ENCODE results near the gene LAMA2. TPM values are rescaled to one million over a fixed set of nuclear protein-coding genes. Genes with fewer than 3 reads are reported as not detected.
A peak's percentile ranks its signal among the peaks of the same experiment; 100 is the strongest.

Gene LAMA2
- total RNA-seq, 3 donors from 2014 or later (not counting 1 experiment from before 2014, with no cell fraction given) = 2.1 to 5.3 (median 3.6) TPM

GRCh38 chr6:129243377-129243776, 360.4 kb downstream of the LAMA2 start:
- peaks cover 10 to 51% of the 10 kb centered on the region in 2 donors for H3K27me3 Mint-ChIP-seq (ENCODE audit: low read depth in 2 of 2)
- WGBS (ENCODE audit: insufficient coverage) = 84% methylated on average over 2 of the region's 2 CpGs
- no peak overlapping the region for H3K27ac Mint-ChIP-seq
- no peaks in the 10 kb centered on the region for H3K9me3 ChIP-seq (ENCODE audit: control insufficient read depth, insufficient read depth, low read length)
- no peaks in the 10 kb centered on the region for H3K36me3 ChIP-seq (ENCODE audit: control insufficient read depth, insufficient read depth, low read length)
- H3K4me1 Mint-ChIP-seq = no peaks in the 10 kb centered on the region
- intact Hi-C loops (cut with micrococcal nuclease) = no loop called here
- H3K4me3 Mint-ChIP-seq = no peak overlapping the region
- no peak overlapping the region for H3K4me3 ChIP-seq (ENCODE audit: low read length)
- DNase-seq = no peak
- ATAC-seq = no peak
- no peak overlapping the region for H3K27ac ChIP-seq (ENCODE audit: low read length)
- TF ChIP-seq CTCF (IDR thresholded peaks at IDR 0.05) = no peak
- no peaks in the 10 kb centered on the region for H3K36me3 Mint-ChIP-seq
- H3K4me1 ChIP-seq (ENCODE audit: control insufficient read depth, insufficient read depth, low read length) = no peaks in the 10 kb centered on the region
- peaks cover 8% of the 10 kb centered on the region for H3K27me3 ChIP-seq (ENCODE audit: control insufficient read depth, insufficient read depth, low read length)
- H3K9me3 Mint-ChIP-seq = no peaks in the 10 kb centered on the region

DNA sequence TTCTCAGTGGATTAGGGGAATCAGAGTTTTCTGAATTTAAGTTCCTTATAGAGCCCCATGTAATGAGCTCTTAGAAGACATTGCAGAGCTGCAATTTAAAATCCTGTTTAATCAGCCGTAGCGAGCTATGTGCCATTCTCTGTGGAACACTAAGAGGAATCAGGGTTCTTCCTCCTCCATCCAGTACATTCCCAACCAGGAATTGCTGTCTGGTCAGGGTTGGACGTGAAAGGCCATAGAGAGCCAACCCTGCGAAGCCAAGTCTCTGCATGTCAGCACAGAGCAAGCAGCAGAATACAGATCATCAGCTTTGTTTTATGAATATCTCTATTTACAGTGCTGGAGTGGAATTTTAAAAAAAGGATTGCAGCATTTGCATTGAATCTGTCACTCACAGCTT, 366.0 kb downstream of the LAMA2 start:
- no peaks in the 10 kb centered on the region for H3K9me3 Mint-ChIP-seq
- H3K36me3 ChIP-seq (ENCODE audit: control insufficient read depth, insufficient read depth, low read length) = no peaks in the 10 kb centered on the region
- no peak for ATAC-seq
- peaks cover 18% of the 10 kb centered on the region for H3K27me3 ChIP-seq (ENCODE audit: control insufficient read depth, insufficient read depth, low read length)
- no peak for TF ChIP-seq CTCF (IDR thresholded peaks at IDR 0.05)
- no peak overlapping the region for H3K27ac ChIP-seq (ENCODE audit: low read length)
- no peaks in the 10 kb centered on the region for H3K9me3 ChIP-seq (ENCODE audit: control insufficient read depth, insufficient read depth, low read length)
- H3K4me3 ChIP-seq (ENCODE audit: low read length) = no peak overlapping the region
- 75% methylated on average over 4 of the region's 4 CpGs for WGBS (ENCODE audit: insufficient coverage)
- H3K4me1 Mint-ChIP-seq = peaks cover 5 to 6% of the 10 kb centered on the region in 2 donors
- no peak overlapping the region for H3K27ac Mint-ChIP-seq
- no peaks in the 10 kb centered on the region for H3K36me3 Mint-ChIP-seq
- DNase-seq = no peak
- intact Hi-C loops (cut with micrococcal nuclease) = no loop called here
- peaks cover 17 to 35% of the 10 kb centered on the region in 2 donors for H3K27me3 Mint-ChIP-seq (ENCODE audit: low read depth in 2 of 2)
- H3K4me3 Mint-ChIP-seq = no peak overlapping the region
- peaks cover 5% of the 10 kb centered on the region for H3K4me1 ChIP-seq (ENCODE audit: control insufficient read depth, insufficient read depth, low read length)

- H3K27ac ChIP-seq (ENCODE audit: low read length) = no peak overlapping the region
- WGBS (ENCODE audit: insufficient coverage) = 67% methylated on average over 10 of the region's 13 CpGs
- no peak overlapping the region for H3K27ac Mint-ChIP-seq
- peaks cover 5% of the 10 kb centered on the region for H3K4me1 ChIP-seq (ENCODE audit: control insufficient read depth, insufficient read depth, low read length)
- peaks cover 12% of the 10 kb centered on the region for H3K27me3 ChIP-seq (ENCODE audit: control insufficient read depth, insufficient read depth, low read length)
- H3K27me3 Mint-ChIP-seq (ENCODE audit: low read depth in 2 of 2) = peaks cover 18 to 26% of the 10 kb centered on the region in 2 donors
- H3K9me3 ChIP-seq (ENCODE audit: control insufficient read depth, insufficient read depth, low read length) = no peaks in the 10 kb centered on the region
- peak; percentile 69 to 85 (median 79) for ATAC-seq
- no peak overlapping the region for H3K4me3 ChIP-seq (ENCODE audit: low read length)
- H3K9me3 Mint-ChIP-seq = no peaks in the 10 kb centered on the region
- H3K36me3 ChIP-seq (ENCODE audit: control insufficient read depth, insufficient read depth, low read length) = no peaks in the 10 kb centered on the region
- H3K4me3 Mint-ChIP-seq = no peak overlapping the region
- H3K36me3 Mint-ChIP-seq = no peaks in the 10 kb centered on the region
- intact Hi-C loops (cut with micrococcal nuclease) = loop anchor here (2.0 to 5.0 kb wide), 2 partner anchors 527 to 1515 kb away; no protein-coding TSS in a partner anchor
- peak in 1 of 2 donors; percentile 72 for DNase-seq
- peaks cover 5 to 6% of the 10 kb centered on the region in 2 donors for H3K4me1 Mint-ChIP-seq
- peak; percentile 70 for TF ChIP-seq CTCF (IDR thresholded peaks at IDR 0.05)
Observed at GRCh38 chr6:129251669-129252376, 368.9 kb downstream of the LAMA2 start.
